Measurements from ENCODE around the gene FGD2. TPM values are rescaled to one million over a fixed set of nuclear protein-coding genes. Genes with fewer than 3 reads are reported as not detected.
A peak's percentile ranks its signal among the peaks of the same experiment; 100 is the strongest.
"Not testable (repeated sequence)": the region's sequence is repeated elsewhere in the genome, so short reads cannot be mapped to it uniquely, and the experiment has no call there.

Gene FGD2
- total RNA-seq, 1 donor from 2014 or later = under 0.01 TPM

DNA sequence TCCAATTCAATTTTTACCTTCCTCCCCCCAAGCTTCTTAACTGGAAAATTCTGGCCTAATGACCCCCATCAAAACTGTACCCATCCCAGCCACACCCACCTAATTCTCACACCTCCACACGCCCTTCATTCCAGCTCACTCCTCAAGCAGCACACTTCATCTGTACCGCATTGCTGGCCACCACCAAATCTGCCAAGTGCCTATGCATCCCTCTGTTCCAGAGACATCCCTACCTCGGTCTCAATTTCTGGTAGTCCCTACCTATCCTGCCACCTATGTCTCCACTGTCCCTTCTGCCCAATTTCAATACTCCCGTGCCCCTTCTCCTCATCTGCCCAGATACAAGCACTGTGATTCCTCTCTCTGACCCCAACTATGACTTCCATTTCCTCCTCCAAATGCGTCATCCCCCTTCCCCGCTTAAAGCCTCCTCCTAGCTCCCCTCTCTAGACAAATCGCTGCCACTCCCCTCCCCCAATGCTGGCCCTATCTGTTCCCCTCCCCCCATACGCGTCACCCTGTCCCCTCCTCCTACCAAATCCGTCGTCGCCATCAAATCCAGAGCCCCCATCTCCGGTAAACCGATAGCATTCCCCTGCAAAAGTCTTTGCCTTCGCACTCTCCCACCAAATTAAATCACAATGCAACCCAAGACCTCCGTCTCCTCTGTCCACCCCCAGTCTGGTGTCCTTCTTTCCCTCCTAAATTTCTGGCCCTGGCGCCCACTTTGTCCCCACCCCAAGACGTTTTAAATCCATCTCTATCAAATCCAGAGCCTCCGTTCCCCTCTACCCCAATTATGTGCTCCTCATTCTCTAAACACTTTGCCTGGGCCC, 20.7 kb upstream of the FGD2 start:
- DNase-seq (ENCODE audit: low read depth) (peak; percentile 51), FAIRE-seq (no peak)

DNA sequence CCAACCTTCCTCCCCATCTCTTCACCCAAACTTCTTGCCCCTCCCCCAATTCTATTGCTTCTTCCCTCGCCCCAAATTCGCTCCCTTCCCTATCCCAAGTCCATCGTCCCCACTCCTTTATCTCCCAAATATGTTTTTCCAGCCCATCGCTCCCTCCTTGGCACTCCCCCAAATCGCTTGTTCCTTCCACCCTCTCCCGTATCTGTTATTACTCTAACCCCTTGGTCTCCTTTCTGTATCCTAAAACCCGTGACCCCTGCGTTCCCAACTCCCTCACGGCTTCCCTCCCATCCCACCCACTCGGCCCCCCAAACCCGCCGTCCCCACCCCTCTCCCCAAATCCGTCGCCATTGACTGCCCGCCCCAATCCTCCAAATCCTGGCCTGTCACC, 20.0 kb upstream of the FGD2 start:
- DNase-seq (ENCODE audit: low read depth) (no peak), FAIRE-seq (no peak)
- no peaks in the 10 kb centered on the region for H3K27me3 ChIP-seq (ENCODE audit: control insufficient read depth, insufficient read depth, low read length)
- peaks cover 2% of the 10 kb centered on the region for H3K36me3 ChIP-seq (ENCODE audit: control insufficient read depth, insufficient read depth, low read length)
- peak overlapping the region; percentile 83 for H3K4me3 ChIP-seq (ENCODE audit: low read depth, low read length)
- TF ChIP-seq, protein P1, sequence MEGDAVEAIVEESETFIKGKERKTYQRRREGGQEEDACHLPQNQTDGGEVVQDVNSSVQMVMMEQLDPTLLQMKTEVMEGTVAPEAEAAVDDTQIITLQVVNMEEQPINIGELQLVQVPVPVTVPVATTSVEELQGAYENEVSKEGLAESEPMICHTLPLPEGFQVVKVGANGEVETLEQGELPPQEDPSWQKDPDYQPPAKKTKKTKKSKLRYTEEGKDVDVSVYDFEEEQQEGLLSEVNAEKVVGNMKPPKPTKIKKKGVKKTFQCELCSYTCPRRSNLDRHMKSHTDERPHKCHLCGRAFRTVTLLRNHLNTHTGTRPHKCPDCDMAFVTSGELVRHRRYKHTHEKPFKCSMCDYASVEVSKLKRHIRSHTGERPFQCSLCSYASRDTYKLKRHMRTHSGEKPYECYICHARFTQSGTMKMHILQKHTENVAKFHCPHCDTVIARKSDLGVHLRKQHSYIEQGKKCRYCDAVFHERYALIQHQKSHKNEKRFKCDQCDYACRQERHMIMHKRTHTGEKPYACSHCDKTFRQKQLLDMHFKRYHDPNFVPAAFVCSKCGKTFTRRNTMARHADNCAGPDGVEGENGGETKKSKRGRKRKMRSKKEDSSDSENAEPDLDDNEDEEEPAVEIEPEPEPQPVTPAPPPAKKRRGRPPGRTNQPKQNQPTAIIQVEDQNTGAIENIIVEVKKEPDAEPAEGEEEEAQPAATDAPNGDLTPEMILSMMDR (IDR thresholded peaks at IDR 0.05; ENCODE audit: insufficient read depth, low read length, severe bottlenecking) = no peak

More for the DNA sequence above, 20.7 kb upstream of the FGD2 start:
- TF ChIP-seq, protein P1 (IDR thresholded peaks at IDR 0.05; ENCODE audit: insufficient read depth, low read length, severe bottlenecking) = no peak
- Histone ChIP-seq H3K27me3 (ENCODE audit: control insufficient read depth, insufficient read depth, low read length) (no peaks in the 10 kb centered on the region), H3K36me3 (ENCODE audit: control insufficient read depth, insufficient read depth, low read length) (peaks cover 2% of the 10 kb centered on the region), H3K4me3 (ENCODE audit: low read depth, low read length) (peak overlapping the region; percentile 83)

DNA sequence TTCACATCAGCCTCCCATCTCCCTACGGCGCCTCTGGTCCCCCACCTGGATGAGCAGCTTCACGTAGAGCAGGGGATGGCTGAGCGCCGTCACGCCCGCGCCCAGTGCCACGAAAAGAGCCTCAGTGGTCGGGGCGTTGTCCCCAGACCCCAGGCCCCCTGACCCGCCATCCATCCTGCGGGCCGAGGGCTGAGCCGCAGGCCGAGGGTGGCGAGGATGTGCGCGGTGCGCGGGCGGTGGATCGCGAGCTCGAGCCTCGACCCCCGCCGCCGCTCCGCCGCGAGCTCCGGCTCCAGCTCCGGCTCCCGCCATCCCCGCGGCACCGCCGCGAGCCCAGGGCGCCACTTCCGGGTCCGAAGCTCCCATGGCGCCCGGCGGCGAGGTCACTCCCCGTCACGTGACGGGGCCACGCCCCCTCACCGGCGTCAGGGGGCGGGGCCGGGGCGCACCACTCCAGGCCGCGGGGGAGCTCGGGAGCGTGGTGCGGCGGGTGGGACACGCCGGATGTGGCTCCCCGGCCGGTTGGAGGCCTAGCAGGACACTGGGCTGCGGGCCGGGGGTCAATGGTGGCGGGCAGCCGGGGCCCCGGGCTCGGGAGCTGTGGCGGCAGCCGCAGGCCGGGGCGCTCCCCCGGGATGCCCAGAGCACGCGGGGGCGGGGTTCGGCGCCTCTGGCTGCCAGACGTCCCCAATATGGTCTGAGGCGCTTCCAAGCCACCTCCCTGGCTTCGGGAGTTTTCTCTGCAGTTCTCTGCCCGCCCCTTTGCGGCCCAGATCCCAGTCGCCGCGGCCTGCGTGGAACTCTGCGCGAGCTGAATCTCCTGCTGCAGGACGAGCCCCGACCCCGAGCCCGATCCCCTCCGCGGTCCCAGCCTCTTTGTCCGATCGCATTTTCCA, 19.4 kb upstream of the FGD2 start, which contains the start of gene MTCH1:
Gene MTCH1 (minus strand): TSS at position 389 of the 896 bp plus-strand sequence. CDS start 23 bp downstream, at position 366.
- TF ChIP-seq, protein P1 (IDR thresholded peaks at IDR 0.05; ENCODE audit: insufficient read depth, low read length, severe bottlenecking) = no peak
- DNase-seq (ENCODE audit: low read depth) (peak; percentile 57), FAIRE-seq (no peak)
- no peaks in the 10 kb centered on the region for H3K27me3 ChIP-seq (ENCODE audit: control insufficient read depth, insufficient read depth, low read length)
- peak within 1 kb of the TSS; percentile 83 for H3K4me3 ChIP-seq (ENCODE audit: low read depth, low read length)
- H3K36me3 ChIP-seq (ENCODE audit: control insufficient read depth, insufficient read depth, low read length) = peaks cover 2% of the 10 kb centered on the region

DNA sequence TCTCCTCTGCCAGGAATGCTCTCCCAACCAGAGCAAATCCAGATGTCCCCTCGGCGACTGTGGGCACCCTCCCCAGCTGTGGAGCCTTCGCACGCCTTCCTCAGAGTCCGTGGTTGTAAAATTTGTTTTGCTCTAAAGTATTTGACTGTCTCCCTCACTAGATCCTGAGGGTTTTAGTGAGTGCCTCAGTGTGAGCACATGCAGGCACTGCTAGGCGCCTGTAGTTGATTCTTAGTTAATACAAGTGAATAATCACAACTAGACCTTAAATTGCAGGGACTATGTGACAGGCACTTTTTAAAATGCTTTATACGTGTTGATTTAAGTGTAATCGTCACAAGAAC, 18.8 kb upstream of the FGD2 start:
- peak overlapping the region; percentile 83 for H3K4me3 ChIP-seq (ENCODE audit: low read depth, low read length)
- FAIRE-seq (no peak), DNase-seq (ENCODE audit: low read depth) (no peak)
- H3K27me3 ChIP-seq (ENCODE audit: control insufficient read depth, insufficient read depth, low read length) = no peaks in the 10 kb centered on the region
- peaks cover 2% of the 10 kb centered on the region for H3K36me3 ChIP-seq (ENCODE audit: control insufficient read depth, insufficient read depth, low read length)
- TF ChIP-seq, protein P1 (IDR thresholded peaks at IDR 0.05; ENCODE audit: insufficient read depth, low read length, severe bottlenecking) = no peak

DNA sequence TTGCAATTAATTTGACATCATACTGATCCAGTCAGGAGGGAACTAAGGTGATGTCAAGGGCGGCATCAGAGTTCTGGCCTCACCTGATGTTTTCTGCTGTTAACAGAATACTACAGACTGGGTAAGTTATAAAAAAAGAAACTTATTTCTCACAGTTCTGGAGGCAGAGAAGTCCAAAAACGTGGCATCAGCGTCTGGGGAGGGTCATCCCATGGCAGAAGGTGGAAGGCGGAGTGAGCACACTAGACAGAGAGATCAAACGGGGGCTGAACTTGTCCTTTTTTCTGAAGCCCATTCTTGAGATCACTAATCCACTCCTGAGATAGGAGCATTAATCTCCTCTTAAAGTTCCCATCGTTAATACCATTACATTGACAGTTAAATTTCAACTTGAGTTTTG, 16.2 kb upstream of the FGD2 start:
- TF ChIP-seq, protein P1 (IDR thresholded peaks at IDR 0.05; ENCODE audit: insufficient read depth, low read length, severe bottlenecking) = no peak
- H3K27me3 ChIP-seq (ENCODE audit: control insufficient read depth, insufficient read depth, low read length) = no peaks in the 10 kb centered on the region
- FAIRE-seq (no peak), DNase-seq (ENCODE audit: low read depth) (no peak)
- H3K36me3 ChIP-seq (ENCODE audit: control insufficient read depth, insufficient read depth, low read length) = no peaks in the 10 kb centered on the region
- no peak overlapping the region for H3K4me3 ChIP-seq (ENCODE audit: low read depth, low read length)

DNA sequence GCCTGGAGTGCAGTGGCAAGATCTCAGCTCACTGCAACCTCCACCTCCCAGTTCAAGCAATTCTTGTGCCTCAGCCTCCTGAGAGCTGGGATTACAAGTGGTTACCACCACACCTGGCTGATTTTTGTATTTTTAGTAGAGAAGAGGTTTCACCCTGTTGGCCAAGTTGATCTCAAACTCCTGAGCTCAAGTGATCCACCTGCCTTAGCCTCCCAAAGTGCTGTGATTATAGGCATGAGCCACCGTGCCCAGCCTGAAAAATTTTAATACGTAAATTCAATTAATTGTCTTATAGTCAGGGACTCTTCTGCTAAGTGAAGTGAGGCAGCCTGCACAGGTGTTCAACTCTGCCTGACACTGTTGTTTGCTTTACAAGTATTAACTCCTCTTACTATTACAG, 15.1 kb upstream of the FGD2 start:
- not testable (repeated sequence) for FAIRE-seq; H3K36me3 ChIP-seq (ENCODE audit: control insufficient read depth, insufficient read depth, low read length); DNase-seq (ENCODE audit: low read depth); H3K27me3 ChIP-seq (ENCODE audit: control insufficient read depth, insufficient read depth, low read length); H3K4me3 ChIP-seq (ENCODE audit: low read depth, low read length)

Measured in bronchial epithelial cell (primary cell).